ENCODE results near the gene IGF2BP3.

DNA sequence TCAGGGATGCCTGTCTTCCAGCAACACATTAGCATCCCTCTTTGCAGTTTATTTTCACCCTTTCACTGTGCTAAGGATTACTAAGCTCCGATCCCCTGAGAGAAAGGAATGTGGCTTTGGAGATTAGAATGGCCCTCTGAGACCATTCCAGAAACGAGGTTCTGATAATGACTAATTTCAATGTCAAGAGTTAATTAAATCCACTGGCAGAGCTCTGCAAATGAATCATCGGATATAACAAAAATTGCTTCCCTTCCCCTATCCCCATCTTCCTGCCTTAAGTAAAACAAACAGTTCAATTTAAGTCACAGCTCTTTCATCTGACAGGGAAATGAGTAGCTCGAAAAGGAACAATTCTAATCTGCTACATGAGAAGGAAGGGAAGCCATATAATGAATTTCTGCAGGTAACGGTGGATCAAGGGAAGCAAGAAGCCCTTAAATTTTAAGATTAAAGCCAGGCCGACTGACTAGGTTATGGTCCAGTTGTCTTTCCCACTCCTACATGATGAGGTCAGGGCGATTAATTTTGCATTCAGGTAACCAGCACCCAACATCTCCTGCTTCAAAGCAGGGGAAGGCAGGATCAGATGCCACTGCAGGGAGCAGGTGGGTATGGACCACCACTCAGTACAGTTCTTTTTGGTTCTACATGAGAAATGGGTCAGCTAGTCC, 120.7 kb downstream of the IGF2BP3 start:
- TF ChIP-seq, protein P1, sequence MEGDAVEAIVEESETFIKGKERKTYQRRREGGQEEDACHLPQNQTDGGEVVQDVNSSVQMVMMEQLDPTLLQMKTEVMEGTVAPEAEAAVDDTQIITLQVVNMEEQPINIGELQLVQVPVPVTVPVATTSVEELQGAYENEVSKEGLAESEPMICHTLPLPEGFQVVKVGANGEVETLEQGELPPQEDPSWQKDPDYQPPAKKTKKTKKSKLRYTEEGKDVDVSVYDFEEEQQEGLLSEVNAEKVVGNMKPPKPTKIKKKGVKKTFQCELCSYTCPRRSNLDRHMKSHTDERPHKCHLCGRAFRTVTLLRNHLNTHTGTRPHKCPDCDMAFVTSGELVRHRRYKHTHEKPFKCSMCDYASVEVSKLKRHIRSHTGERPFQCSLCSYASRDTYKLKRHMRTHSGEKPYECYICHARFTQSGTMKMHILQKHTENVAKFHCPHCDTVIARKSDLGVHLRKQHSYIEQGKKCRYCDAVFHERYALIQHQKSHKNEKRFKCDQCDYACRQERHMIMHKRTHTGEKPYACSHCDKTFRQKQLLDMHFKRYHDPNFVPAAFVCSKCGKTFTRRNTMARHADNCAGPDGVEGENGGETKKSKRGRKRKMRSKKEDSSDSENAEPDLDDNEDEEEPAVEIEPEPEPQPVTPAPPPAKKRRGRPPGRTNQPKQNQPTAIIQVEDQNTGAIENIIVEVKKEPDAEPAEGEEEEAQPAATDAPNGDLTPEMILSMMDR (IDR thresholded peaks at IDR 0.05): no peak
- TF ChIP-seq POLR2AphosphoS5 (IDR thresholded peaks at IDR 0.05): no peak

Data from gastroesophageal sphincter (tissue), 3 donors.